ENCODE data around the gene PDSS1.
A peak's percentile ranks its signal among the peaks of the same experiment; 100 is the strongest.
"Not testable (repeated sequence)": the region's sequence is repeated elsewhere in the genome, so short reads cannot be mapped to it uniquely, and the experiment has no call there.

Gene PDSS1

GRCh38 chr10:26697163-26697921 lies at the start of gene PDSS1:
Gene PDSS1 (plus strand): TSS chr10:26697701. CDS start chr10:26697712, 11 bp downstream.
- Mint-ChIP-seq H3K27me3 (no peaks in the 10 kb centered on the region), H3K36me3 (peaks cover 15% of the 10 kb centered on the region), H3K27ac (peak within 1 kb of the TSS; percentile 95), H3K9me3 (no peaks in the 10 kb centered on the region), H3K4me1 (peaks cover 36% of the 10 kb centered on the region), H3K4me3 (peak within 1 kb of the TSS; percentile 97)
- CTCF ChIA-PET, result interaction anchor here (1.3 to 2.3 kb wide), 4 partner anchors 12 to 362 kb away, joined by 5 to 8 read pairs (median 6); no protein-coding TSS in a partner anchor
- peak; percentile 76 for DNase-seq

- H3K4me1 Mint-ChIP-seq, H3K27ac Mint-ChIP-seq, DNase-seq, CTCF ChIA-PET, H3K4me3 Mint-ChIP-seq, H3K27me3 Mint-ChIP-seq, H3K36me3 Mint-ChIP-seq, H3K9me3 Mint-ChIP-seq: not testable (repeated sequence)
These were observed 49.3 kb upstream of the PDSS1 start for GRCh38 chr10:26648245-26648636.

GRCh38 chr10:26650406-26650805 lies 47.1 kb upstream of the PDSS1 start:
- Mint-ChIP-seq H3K4me1 (no peaks in the 10 kb centered on the region), H3K9me3 (no peaks in the 10 kb centered on the region), H3K27ac (no peak overlapping the region), H3K27me3 (peaks cover 4% of the 10 kb centered on the region), H3K36me3 (no peaks in the 10 kb centered on the region), H3K4me3 (no peak overlapping the region)
- CTCF ChIA-PET, result no interaction called here
- no peak for DNase-seq

DNA sequence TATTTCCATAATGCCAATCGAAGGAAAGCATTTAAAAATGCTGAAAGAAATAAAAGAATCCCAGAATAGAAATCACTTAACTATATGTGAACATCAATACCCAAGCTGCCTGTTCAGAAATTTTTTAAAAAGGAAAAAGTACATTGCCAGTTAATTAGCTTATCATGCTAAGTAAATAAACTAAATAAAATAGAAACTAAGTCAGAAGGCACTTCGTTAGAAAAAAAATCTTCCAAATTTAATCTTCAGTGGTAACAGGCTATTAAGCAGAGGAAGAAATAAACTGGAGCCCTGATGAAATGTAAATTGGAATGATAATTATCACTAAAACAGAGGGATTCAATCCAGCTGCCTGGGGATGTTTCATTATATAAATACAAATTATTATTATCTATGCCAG lies 46.0 kb upstream of the PDSS1 start:
- H3K4me1 Mint-ChIP-seq, CTCF ChIA-PET, DNase-seq, H3K27ac Mint-ChIP-seq, H3K4me3 Mint-ChIP-seq, H3K36me3 Mint-ChIP-seq, H3K27me3 Mint-ChIP-seq, H3K9me3 Mint-ChIP-seq: not testable (repeated sequence)

DNA sequence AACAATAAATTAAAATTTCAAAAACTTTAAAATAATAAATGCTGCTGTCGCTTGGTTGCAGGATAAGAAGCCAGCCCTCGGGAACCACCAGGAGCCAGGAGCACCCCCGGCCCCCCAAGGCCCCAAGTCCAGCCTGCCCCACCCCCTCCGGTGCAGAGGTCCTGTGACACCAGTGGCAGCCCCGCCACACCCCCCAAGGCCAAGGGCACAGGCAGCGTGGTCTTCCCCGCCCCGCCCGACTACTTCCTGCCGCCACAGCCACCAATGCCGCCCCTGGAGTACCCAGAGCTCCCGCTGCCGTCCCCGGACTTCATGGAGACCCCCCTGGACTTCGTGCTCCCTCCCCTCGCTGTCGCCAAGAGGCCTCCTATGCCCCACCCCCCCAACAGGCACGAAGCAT lies 44.5 kb upstream of the PDSS1 start:
- Mint-ChIP-seq H3K27ac (no peak overlapping the region), H3K4me1 (no peaks in the 10 kb centered on the region), H3K9me3 (no peaks in the 10 kb centered on the region), H3K4me3 (no peak overlapping the region), H3K36me3 (no peaks in the 10 kb centered on the region), H3K27me3 (no peaks in the 10 kb centered on the region)
- DNase-seq, result no peak
- CTCF ChIA-PET, result no interaction called here

GRCh38 chr10:26655746-26656145 lies 41.8 kb upstream of the PDSS1 start:
- H3K27me3 Mint-ChIP-seq, result no peaks in the 10 kb centered on the region
- no peaks in the 10 kb centered on the region for H3K4me1 Mint-ChIP-seq
- H3K36me3 Mint-ChIP-seq, result no peaks in the 10 kb centered on the region
- H3K4me3 Mint-ChIP-seq, result no peak overlapping the region
- DNase-seq, result no peak
- CTCF ChIA-PET, result interaction anchor here (1.2 kb wide), 1 partner anchor 320 kb away, joined by 4 read pairs; no protein-coding TSS in a partner anchor
- no peaks in the 10 kb centered on the region for H3K9me3 Mint-ChIP-seq
- no peak overlapping the region for H3K27ac Mint-ChIP-seq

- H3K36me3 Mint-ChIP-seq, result no peaks in the 10 kb centered on the region
- H3K27me3 Mint-ChIP-seq, result peaks cover 3% of the 10 kb centered on the region
- DNase-seq, result no peak
- no peak overlapping the region for H3K4me3 Mint-ChIP-seq
- H3K9me3 Mint-ChIP-seq, result no peaks in the 10 kb centered on the region
- no peaks in the 10 kb centered on the region for H3K4me1 Mint-ChIP-seq
- no peak overlapping the region for H3K27ac Mint-ChIP-seq
- CTCF ChIA-PET, result no interaction called here
These were observed 34.6 kb upstream of the PDSS1 start for GRCh38 chr10:26662864-26663263.

- no peaks in the 10 kb centered on the region for H3K9me3 Mint-ChIP-seq
- no peak overlapping the region for H3K27ac Mint-ChIP-seq
- no peak for DNase-seq
- no peak overlapping the region for H3K4me3 Mint-ChIP-seq
- no peaks in the 10 kb centered on the region for H3K4me1 Mint-ChIP-seq
- CTCF ChIA-PET, result no interaction called here
- peaks cover 3% of the 10 kb centered on the region for H3K27me3 Mint-ChIP-seq
- no peaks in the 10 kb centered on the region for H3K36me3 Mint-ChIP-seq
These were observed 32.1 kb upstream of the PDSS1 start for GRCh38 chr10:26665080-26666048.

DNA sequence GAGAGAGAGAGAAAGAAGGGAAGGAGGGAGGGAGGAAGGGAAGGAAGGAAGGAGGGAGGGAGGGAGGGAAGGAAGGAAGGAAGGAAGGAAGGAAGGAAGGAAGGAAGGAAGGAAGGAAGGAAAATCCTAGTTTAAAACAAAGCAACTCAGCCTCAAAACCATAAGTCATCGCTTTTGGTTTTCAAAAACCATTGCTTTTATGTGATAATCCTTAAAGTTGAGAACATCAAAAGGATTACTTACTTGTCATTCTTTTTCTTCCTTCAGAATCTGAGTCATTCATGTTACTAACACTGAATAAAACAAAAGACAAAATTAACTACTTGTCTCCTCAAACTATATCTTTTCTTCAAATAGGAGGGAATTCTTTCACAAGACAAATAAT lies 21.6 kb upstream of the PDSS1 start:
- Mint-ChIP-seq H3K36me3 (no peaks in the 10 kb centered on the region), H3K4me1 (no peaks in the 10 kb centered on the region), H3K27ac (no peak overlapping the region), H3K27me3 (no peaks in the 10 kb centered on the region), H3K4me3 (no peak overlapping the region), H3K9me3 (no peaks in the 10 kb centered on the region)
- CTCF ChIA-PET, result no interaction called here
- DNase-seq, result no peak

DNA sequence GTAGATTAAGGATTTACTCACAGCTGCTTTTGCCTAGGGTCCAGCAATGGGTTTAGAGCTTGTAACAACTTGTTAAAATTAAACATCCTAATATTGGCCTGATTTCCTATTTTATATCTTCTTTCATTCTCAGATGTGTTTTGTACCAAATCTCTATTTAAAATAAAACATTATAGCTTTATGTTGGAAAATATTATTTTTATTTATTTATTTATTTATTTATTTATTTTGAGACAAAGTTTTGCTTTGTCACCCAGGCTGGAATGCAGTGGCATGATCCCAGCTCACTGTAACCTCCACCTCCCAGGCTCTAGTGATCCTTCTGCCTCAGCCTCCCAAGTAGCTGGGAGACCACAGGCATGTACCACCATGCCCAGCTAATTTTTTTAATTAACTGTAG lies 17.9 kb upstream of the PDSS1 start:
- Mint-ChIP-seq H3K27me3 (no peaks in the 10 kb centered on the region), H3K9me3 (no peaks in the 10 kb centered on the region), H3K36me3 (peaks cover 2% of the 10 kb centered on the region), H3K4me1 (peaks cover 18% of the 10 kb centered on the region), H3K27ac (no peak overlapping the region), H3K4me3 (no peak overlapping the region)
- no peak for DNase-seq
- CTCF ChIA-PET, result interaction anchor here (0.6 kb wide), 1 partner anchor 73 kb away, joined by 3 read pairs; no protein-coding TSS in a partner anchor

GRCh38 chr10:26681076-26681475 lies 16.4 kb upstream of the PDSS1 start:
- H3K9me3 Mint-ChIP-seq, result no peaks in the 10 kb centered on the region
- no peak overlapping the region for H3K4me3 Mint-ChIP-seq
- H3K4me1 Mint-ChIP-seq, result peaks cover 21% of the 10 kb centered on the region
- no peaks in the 10 kb centered on the region for H3K27me3 Mint-ChIP-seq
- no peak overlapping the region for H3K27ac Mint-ChIP-seq
- no peak for DNase-seq
- H3K36me3 Mint-ChIP-seq, result peaks cover 2% of the 10 kb centered on the region
- CTCF ChIA-PET, result no interaction called here

DNA sequence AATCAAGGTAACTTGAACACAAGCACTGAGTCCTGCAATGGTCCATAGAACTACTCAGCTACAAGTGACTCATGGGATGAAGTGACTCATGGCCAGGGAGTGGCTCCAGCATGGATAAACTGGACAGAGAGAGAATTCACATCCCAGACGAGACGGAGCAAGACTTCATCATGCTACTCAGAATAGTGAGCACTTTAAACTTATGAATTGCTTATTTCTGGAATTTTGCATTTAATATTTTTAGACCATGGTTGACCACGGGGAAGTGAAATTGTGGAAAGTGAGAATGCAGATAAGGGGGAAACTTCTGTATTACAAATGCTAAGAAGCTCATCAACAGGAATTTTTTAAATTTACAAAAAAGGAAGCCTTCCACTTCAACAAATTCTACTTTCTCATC lies 15.5 kb upstream of the PDSS1 start:
- DNase-seq, result not testable (repeated sequence)

GRCh38 chr10:26682931-26683330 lies 14.6 kb upstream of the PDSS1 start:
- H3K27ac Mint-ChIP-seq, result peak overlapping the region; percentile 79
- CTCF ChIA-PET, result interaction anchor here (0.6 to 1.2 kb wide), 4 partner anchors 14 to 242 kb away, joined by 3 to 5 read pairs (median 4); partner anchors contain the start of gene ABI1
- peaks cover 21% of the 10 kb centered on the region for H3K4me1 Mint-ChIP-seq
- no peaks in the 10 kb centered on the region for H3K27me3 Mint-ChIP-seq
- no peak overlapping the region for H3K4me3 Mint-ChIP-seq
- H3K9me3 Mint-ChIP-seq, result no peaks in the 10 kb centered on the region
- H3K36me3 Mint-ChIP-seq, result peaks cover 2% of the 10 kb centered on the region
- no peak for DNase-seq

More for the DNA sequence above, 15.5 kb upstream of the PDSS1 start:
- H3K9me3 Mint-ChIP-seq, H3K27me3 Mint-ChIP-seq, H3K36me3 Mint-ChIP-seq, H3K27ac Mint-ChIP-seq, H3K4me3 Mint-ChIP-seq: not testable (repeated sequence)
- CTCF ChIA-PET, result interaction anchor here (1.0 kb wide), 1 partner anchor 14 kb away, joined by 5 read pairs; no protein-coding TSS in a partner anchor
- peaks cover 21% of the 10 kb centered on the region for H3K4me1 Mint-ChIP-seq

GRCh38 chr10:26684667-26685264 lies 12.7 kb upstream of the PDSS1 start:
- CTCF ChIA-PET, result interaction anchor here (1.8 kb wide), 1 partner anchor 12 kb away, joined by 6 read pairs; no protein-coding TSS in a partner anchor
- not testable (repeated sequence) for H3K36me3 Mint-ChIP-seq, H3K27ac Mint-ChIP-seq, H3K4me3 Mint-ChIP-seq, H3K9me3 Mint-ChIP-seq, DNase-seq, H3K27me3 Mint-ChIP-seq
- peaks cover 32% of the 10 kb centered on the region for H3K4me1 Mint-ChIP-seq
